Suprapubic skin (tissue), 4 donors: ENCODE results near the gene NFIL3.

ENCODE experiments used
- EP300 ChIP-seq: sonication (generic); formaldehyde crosslinking; IDR thresholded peaks from one replicate; pipeline ENCODE4 v1.6.1; 2017; ENCODE audit warnings: antibody characterized with exemption
- POLR2A ChIP-seq, 2 donors: fragments of 450-650 bp; IDR thresholded peaks; one replicate each; pipeline ENCODE4 v1.6.1; 2017; ENCODE audit warnings: antibody characterized with exemption in 2 of 2, mild to moderate bottlenecking in 2 of 2, moderate library complexity in 2 of 2
- POLR2AphosphoS5 ChIP-seq, 3 donors: sonication (generic); formaldehyde crosslinking; IDR thresholded peaks; one replicate each; pipeline ENCODE4 v1.6.1; 2017; ENCODE audit warnings: antibody characterized with exemption in 3 of 3
- TF ChIP-seq, protein P1 (sequence below), 2 donors: fragments of 200-600 bp in 1 of 2; fragments of 450-650 bp in 1 of 2; sonication (generic) in 1 of 2; IDR thresholded peaks; one replicate each; pipeline ENCODE4 v1.5.1; 2016 to 2019; ENCODE audit warnings: antibody characterized with exemption in 2 of 2, mild to moderate bottlenecking in 1 of 2, moderate library complexity in 1 of 2

DNA sequence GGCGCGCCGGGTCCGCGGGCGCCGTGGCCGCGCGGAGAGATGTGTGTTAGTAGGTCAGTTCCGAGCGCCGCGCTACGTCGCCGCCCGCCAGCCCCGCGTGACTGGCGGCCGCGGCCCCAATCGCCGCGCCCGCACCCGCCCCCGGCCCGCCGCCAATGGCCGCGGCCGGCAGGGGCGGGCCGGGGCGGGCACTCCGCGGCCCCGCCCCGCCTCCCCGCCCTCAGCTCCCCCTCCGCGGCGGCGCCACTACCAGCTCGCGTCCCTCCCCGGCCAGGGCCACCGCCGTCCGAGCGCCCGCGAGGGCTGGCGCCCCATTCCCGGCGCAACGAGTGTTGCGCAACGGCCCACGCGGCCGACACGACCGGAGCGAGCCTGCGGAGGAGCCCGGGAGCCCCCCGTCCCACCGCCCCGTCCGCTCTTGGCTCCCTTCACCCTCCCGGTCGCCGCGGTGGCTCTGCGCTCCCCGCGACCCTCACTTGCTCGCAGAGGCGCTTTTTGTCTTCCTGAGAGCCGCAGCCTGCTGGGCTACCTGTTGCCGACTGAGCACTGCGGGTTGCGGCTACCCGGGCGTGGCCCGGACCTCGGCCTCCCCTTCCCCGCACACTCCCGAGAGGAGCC, at the start of gene NFIL3:
- TF ChIP-seq, protein P1, sequence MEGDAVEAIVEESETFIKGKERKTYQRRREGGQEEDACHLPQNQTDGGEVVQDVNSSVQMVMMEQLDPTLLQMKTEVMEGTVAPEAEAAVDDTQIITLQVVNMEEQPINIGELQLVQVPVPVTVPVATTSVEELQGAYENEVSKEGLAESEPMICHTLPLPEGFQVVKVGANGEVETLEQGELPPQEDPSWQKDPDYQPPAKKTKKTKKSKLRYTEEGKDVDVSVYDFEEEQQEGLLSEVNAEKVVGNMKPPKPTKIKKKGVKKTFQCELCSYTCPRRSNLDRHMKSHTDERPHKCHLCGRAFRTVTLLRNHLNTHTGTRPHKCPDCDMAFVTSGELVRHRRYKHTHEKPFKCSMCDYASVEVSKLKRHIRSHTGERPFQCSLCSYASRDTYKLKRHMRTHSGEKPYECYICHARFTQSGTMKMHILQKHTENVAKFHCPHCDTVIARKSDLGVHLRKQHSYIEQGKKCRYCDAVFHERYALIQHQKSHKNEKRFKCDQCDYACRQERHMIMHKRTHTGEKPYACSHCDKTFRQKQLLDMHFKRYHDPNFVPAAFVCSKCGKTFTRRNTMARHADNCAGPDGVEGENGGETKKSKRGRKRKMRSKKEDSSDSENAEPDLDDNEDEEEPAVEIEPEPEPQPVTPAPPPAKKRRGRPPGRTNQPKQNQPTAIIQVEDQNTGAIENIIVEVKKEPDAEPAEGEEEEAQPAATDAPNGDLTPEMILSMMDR (IDR thresholded peaks at IDR 0.05), result no peak
- TF ChIP-seq EP300 (no peak), POLR2A (IDR thresholded peaks at IDR 0.05) (peak; percentile 74 to 87), POLR2AphosphoS5 (IDR thresholded peaks at IDR 0.05) (peak; percentile 11 to 76 (median 67))
